HCT116 (cell line): Measurements from ENCODE around the gene SDK1.

Source experiments
- CEBPB ChIP-seq: IDR thresholded peaks from 2 replicates; pipeline ENCODE4 v1.6.1; 2012; ENCODE audit warnings: low read depth
- ELF1 ChIP-seq: IDR thresholded peaks from 2 replicates; pipeline ENCODE4 v1.6.1; 2012; ENCODE audit warnings: low read depth, borderline replicate concordance
- FOSL1 ChIP-seq: IDR thresholded peaks from 2 replicates; pipeline ENCODE4 v1.6.1; 2012; ENCODE audit warnings: low read depth
- POLR2A ChIP-seq: IDR thresholded peaks from 2 replicates; pipeline ENCODE4 v1.7.0; 2011; ENCODE audit warnings: borderline replicate concordance; ENCODE audit not compliant: insufficient read depth, insufficient read length; ENCODE audit errors: extremely low read depth
- SIN3A ChIP-seq: IDR thresholded peaks from 2 replicates; pipeline ENCODE4 v1.6.1; 2012; ENCODE audit warnings: low read depth
- TCF7L2 ChIP-seq: IDR thresholded peaks from 2 replicates; pipeline ENCODE4 v1.7.0; 2011; ENCODE audit warnings: borderline replicate concordance, inconsistent platforms; ENCODE audit not compliant: insufficient read depth, insufficient read length; ENCODE audit errors: extremely low read depth
- YY1 ChIP-seq: IDR thresholded peaks from 2 replicates; pipeline ENCODE4 v1.6.1; 2011; ENCODE audit warnings: low read length, low read depth, moderate library complexity, mild to moderate bottlenecking; ENCODE audit not compliant: insufficient replicate concordance; ENCODE audit errors: extremely low read depth
- ZFX ChIP-seq: fragments of 450-650 bp; IDR thresholded peaks from 2 replicates; pipeline ENCODE4 v1.6.1; 2017
- ZNF274 ChIP-seq: fragments of 200-500 bp; sonication (Bioruptor generic); IDR thresholded peaks from 2 replicates; pipeline ENCODE4 v1.6.1; 2014; ENCODE audit warnings: mild to moderate bottlenecking, low read depth, low read length, inconsistent platforms
- TF ChIP-seq, protein P1 (sequence below), 3 experiments: fragments of 200-600 bp in 1 of 3; sonication (generic) in 1 of 3; IDR thresholded peaks in 2 of 3; conservative IDR thresholded peaks in 1 of 3; 2 replicates each; pipeline ENCODE4 v1.5.1; 2012 to 2017; ENCODE audit warnings: low read depth in 2 of 3, low read length in 2 of 3, antibody characterized with exemption in 1 of 3, borderline replicate concordance in 1 of 3, control low read depth in 1 of 3, mild to moderate bottlenecking in 1 of 3, mixed read lengths in 1 of 3, mixed run types in 1 of 3, moderate library complexity in 1 of 3; ENCODE audit not compliant: insufficient read depth in 1 of 3
- TF ChIP-seq, protein P2 (sequence below): IDR thresholded peaks from 2 replicates; pipeline ENCODE4 v1.6.1; 2012
- TF ChIP-seq, protein P3 (sequence below): IDR thresholded peaks from 2 replicates; pipeline ENCODE4 v1.6.1; 2012
- TF ChIP-seq, protein P4 (sequence below): IDR thresholded peaks from 2 replicates; pipeline ENCODE4 v1.6.1; 2011; ENCODE audit warnings: mild to moderate bottlenecking, low read length, moderate library complexity; ENCODE audit not compliant: insufficient replicate concordance; ENCODE audit errors: extremely low read depth

DNA sequence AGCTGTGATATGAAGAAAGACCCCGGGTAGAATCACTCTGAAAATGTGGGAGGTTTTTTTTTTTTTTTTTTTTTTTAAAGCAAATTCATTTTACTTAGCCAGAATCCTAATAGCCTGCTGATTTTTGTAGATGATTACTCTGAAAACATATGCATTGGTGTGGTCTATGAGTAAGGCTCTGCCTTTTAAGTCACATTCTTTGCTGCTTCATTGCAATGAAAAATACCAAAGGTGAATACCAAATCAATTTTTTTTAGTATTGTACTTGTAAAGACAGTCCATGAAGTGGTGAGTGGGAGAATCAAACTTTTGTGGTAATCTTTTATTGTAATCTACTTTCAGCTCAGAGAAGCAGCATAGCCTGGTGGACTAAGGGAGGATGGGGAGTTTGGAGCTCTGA, 130.3 kb downstream of the SDK1 start:
- TF ChIP-seq YY1 = no peak
- no peak for TF ChIP-seq FOSL1
- no peak for TF ChIP-seq ZNF274
- TF ChIP-seq POLR2A = no peak
- TF ChIP-seq, protein P1, sequence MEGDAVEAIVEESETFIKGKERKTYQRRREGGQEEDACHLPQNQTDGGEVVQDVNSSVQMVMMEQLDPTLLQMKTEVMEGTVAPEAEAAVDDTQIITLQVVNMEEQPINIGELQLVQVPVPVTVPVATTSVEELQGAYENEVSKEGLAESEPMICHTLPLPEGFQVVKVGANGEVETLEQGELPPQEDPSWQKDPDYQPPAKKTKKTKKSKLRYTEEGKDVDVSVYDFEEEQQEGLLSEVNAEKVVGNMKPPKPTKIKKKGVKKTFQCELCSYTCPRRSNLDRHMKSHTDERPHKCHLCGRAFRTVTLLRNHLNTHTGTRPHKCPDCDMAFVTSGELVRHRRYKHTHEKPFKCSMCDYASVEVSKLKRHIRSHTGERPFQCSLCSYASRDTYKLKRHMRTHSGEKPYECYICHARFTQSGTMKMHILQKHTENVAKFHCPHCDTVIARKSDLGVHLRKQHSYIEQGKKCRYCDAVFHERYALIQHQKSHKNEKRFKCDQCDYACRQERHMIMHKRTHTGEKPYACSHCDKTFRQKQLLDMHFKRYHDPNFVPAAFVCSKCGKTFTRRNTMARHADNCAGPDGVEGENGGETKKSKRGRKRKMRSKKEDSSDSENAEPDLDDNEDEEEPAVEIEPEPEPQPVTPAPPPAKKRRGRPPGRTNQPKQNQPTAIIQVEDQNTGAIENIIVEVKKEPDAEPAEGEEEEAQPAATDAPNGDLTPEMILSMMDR (IDR thresholded peaks at IDR 0.05 in 2 of 3, conservative IDR thresholded peaks at IDR 0.05 in 1 of 3; ENCODE audit: borderline replicate concordance in 1 of 3, insufficient read depth in 1 of 3, low read depth in 2 of 3, low read length in 2 of 3) = no peak
- TF ChIP-seq ZFX = no peak
- no peak for TF ChIP-seq ELF1
- TF ChIP-seq, protein P2, sequence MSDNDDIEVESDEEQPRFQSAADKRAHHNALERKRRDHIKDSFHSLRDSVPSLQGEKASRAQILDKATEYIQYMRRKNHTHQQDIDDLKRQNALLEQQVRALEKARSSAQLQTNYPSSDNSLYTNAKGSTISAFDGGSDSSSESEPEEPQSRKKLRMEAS = no peak
- TF ChIP-seq TCF7L2 = no peak
- TF ChIP-seq, protein P3, sequence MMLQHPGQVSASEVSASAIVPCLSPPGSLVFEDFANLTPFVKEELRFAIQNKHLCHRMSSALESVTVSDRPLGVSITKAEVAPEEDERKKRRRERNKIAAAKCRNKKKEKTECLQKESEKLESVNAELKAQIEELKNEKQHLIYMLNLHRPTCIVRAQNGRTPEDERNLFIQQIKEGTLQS = no peak
- TF ChIP-seq CEBPB = no peak
- TF ChIP-seq, protein P4, sequence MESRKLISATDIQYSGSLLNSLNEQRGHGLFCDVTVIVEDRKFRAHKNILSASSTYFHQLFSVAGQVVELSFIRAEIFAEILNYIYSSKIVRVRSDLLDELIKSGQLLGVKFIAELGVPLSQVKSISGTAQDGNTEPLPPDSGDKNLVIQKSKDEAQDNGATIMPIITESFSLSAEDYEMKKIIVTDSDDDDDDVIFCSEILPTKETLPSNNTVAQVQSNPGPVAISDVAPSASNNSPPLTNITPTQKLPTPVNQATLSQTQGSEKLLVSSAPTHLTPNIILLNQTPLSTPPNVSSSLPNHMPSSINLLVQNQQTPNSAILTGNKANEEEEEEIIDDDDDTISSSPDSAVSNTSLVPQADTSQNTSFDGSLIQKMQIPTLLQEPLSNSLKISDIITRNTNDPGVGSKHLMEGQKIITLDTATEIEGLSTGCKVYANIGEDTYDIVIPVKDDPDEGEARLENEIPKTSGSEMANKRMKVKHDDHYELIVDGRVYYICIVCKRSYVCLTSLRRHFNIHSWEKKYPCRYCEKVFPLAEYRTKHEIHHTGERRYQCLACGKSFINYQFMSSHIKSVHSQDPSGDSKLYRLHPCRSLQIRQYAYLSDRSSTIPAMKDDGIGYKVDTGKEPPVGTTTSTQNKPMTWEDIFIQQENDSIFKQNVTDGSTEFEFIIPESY = no peak
- no peak for TF ChIP-seq SIN3A
